Measurements from ENCODE around the gene CSNK2B.

Gene CSNK2B

DNA sequence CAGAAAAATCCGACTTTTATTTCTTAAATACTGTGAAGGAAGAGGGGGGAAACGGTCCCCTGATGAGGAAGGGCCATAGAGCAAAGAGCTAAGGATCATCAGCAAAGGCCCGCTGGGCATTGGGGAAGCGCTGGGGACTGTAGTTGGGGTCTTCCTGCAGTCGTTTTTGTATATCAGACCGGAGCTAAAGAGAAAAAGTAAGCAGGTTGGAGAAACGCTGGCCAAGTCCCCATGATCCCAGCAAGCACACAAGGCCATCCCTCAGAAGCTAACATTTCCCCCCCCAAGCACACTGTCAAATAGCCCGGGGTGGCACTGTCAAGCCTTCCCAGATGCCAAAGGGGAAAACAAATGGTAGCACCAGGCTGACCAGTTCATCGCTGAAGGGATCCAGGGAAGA, 26.8 kb upstream of the CSNK2B start:
- H3K27ac ChIP-seq, result no peak overlapping the region
- TF ChIP-seq, protein P1, sequence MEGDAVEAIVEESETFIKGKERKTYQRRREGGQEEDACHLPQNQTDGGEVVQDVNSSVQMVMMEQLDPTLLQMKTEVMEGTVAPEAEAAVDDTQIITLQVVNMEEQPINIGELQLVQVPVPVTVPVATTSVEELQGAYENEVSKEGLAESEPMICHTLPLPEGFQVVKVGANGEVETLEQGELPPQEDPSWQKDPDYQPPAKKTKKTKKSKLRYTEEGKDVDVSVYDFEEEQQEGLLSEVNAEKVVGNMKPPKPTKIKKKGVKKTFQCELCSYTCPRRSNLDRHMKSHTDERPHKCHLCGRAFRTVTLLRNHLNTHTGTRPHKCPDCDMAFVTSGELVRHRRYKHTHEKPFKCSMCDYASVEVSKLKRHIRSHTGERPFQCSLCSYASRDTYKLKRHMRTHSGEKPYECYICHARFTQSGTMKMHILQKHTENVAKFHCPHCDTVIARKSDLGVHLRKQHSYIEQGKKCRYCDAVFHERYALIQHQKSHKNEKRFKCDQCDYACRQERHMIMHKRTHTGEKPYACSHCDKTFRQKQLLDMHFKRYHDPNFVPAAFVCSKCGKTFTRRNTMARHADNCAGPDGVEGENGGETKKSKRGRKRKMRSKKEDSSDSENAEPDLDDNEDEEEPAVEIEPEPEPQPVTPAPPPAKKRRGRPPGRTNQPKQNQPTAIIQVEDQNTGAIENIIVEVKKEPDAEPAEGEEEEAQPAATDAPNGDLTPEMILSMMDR (conservative IDR thresholded peaks at IDR 0.05), result no peak
- TF ChIP-seq ZFX (IDR thresholded peaks at IDR 0.05), result no peak

DNA sequence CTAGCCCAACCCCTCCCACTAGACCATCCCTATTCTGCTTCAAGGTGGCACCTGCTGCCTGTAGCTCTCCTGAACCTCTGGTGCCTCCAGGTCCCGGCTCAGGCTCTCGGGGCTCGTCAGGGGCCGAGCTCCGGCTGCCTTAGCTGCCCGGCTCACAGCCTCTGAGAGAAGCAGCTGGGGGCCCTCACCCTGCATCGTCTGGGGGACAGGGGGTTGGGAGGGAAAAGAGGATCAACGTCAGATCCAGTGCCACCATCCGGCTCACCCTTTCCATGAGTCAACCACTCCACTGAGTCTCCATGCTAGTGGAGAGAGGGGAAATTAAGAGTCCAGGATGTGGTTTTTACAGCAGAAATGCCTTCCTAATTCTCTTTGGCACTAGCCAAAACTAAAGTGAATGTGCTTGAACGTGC, 26.4 kb upstream of the CSNK2B start:
- TF ChIP-seq, protein P1 (conservative IDR thresholded peaks at IDR 0.05), result no peak
- no peak for TF ChIP-seq ZFX (IDR thresholded peaks at IDR 0.05)
- H3K27ac ChIP-seq, result no peak overlapping the region

DNA sequence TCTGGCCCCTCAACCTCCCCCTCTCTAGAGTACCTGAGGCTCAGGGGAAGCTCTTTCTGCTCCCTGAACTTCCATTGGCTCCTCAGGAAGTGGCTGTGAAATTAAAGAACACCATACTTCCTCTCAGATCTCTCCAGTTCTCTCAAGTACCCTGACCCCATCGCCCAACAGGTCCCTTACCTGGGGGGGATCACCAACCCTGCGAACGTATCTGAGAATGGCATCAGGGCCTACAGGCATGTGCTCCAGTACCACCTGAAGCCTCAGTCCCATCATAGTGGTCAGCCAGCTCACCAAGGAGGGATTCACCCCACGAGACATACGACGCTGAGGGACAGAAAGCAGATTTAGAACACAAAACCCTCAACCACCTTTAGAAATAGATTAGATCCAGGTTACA, 25.3 kb upstream of the CSNK2B start:
- no peak for TF ChIP-seq ZFX (IDR thresholded peaks at IDR 0.05)
- TF ChIP-seq, protein P1 (conservative IDR thresholded peaks at IDR 0.05), result no peak
- H3K27ac ChIP-seq, result no peak overlapping the region

DNA sequence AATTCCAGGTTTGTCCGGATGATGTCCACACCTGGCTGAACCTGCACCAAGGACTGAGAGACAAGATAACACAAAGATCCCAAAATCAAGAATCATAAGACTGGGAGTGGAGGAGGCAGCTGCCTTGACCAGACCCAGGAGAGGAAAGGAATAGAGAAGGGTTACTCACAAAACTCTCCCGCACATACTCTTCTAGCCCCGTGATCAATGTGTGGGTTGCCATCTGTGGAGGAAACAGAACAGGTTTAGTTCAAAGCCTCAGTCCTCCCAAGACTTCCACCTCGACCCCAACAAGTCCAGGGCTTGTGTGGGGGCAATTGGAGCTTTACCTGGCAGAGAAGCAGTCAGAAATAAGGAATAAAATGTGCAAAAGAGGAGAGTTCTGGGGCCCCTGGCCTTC, 24.5 kb upstream of the CSNK2B start:
- no peak overlapping the region for H3K27ac ChIP-seq
- TF ChIP-seq, protein P1 (conservative IDR thresholded peaks at IDR 0.05), result no peak
- TF ChIP-seq ZFX (IDR thresholded peaks at IDR 0.05), result no peak

DNA sequence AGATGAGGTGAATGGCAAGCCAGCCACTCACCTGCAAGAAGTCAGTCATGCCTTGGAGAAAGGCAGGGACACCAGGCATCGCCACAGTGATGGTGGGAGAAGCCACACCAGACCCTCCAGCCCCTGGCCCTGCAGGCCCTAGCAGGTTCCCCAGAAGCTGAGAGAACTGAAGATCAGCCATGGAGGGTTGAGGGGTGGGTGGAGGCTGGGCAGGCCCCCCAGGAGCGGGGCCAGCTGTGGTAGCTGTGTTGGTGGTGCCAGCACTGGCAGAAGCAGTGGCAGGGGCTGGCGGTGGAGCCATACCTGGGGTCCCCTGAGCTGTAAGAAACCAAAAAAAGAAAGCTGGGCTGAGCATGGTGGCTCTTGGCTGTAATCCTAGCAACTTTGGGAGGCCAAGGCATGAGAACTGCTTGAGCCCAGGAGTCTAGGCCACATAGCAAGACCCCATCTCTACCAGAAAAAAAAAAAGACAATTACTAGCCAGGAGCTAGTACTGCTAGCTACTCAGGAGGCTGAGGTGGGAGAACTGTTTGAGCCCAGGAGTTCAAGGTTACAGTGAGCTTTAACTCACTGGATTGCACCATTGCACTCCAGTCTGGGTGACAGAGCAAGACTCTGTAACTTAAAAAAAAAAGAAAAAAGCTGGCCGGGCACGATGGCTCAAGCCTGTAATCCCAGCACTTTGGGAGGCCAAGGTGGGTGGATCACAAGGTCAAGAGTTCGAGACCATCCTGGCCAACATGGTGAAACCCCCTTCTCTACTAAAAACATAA, 22.9 kb upstream of the CSNK2B start:
- H3K27ac ChIP-seq, result no peak overlapping the region
- TF ChIP-seq, protein P1 (conservative IDR thresholded peaks at IDR 0.05), result no peak
- no peak for TF ChIP-seq ZFX (IDR thresholded peaks at IDR 0.05)

DNA sequence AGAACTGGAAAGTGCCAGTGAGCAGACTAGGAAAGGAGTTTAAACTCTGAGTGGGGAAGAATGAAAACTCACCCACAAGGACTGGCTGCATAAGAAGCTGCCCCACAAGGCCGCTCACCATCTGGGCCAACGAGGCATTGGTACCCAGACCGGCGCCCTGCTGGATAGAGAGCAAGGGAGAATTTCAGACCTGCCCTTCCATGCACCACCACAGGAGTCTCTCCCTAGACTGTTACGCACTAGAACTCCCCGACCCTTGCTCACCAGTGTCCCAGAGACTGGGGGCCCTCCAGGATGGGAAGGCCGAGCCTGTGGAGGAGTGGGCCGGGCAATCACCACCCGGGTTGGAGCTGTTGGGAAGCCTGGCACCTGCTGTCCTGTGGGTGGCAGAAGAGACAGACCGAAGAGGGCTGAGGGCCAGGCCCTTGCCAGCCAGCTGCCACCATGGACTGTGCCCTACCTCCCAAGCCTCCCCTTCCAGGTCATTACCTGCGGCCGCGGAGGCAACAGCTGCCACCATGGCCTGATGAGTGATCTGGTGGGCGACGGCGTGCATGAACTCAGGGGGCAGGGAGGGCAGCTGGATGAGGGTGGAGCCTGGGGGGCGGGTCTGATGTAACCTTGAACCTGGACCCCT, 21.9 kb upstream of the CSNK2B start:
- TF ChIP-seq, protein P1 (conservative IDR thresholded peaks at IDR 0.05), result no peak
- no peak for TF ChIP-seq ZFX (IDR thresholded peaks at IDR 0.05)

DNA sequence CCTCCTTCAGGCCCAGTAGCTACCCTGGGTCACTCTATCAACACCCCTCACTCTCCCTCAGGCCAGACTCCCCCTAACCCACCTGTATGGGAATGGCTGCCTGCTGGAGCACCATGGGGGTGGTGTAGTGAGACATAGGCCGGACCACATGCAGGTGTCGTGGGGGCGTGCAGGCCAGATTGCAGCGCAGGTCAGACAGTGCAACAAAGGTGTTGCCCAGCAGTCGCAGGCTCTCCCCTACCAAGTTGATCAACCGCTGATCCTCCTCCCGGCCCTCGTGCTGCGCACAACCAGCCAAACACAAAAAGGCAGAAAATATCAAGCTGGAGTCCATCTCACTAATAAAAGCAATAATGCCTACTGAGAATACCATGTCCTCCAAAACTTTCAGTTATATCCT, 20.6 kb upstream of the CSNK2B start:
- TF ChIP-seq, protein P1 (conservative IDR thresholded peaks at IDR 0.05), result no peak
- no peak for TF ChIP-seq ZFX (IDR thresholded peaks at IDR 0.05)
- no peak overlapping the region for H3K27ac ChIP-seq

More for the DNA sequence above, 21.9 kb upstream of the CSNK2B start:
- H3K27ac ChIP-seq, result no peak overlapping the region
